Cardiac fibroblast (primary cell): ENCODE data around the gene USH1G.

Source experiments
- DNase-seq, 2 donors: peaks; one replicate each; pipeline versions ENCODE4 v3.0.0 to v3.0.0-alpha.2; 2010; ENCODE audit warnings: low read depth in 2 of 2
- H3K4me3 ChIP-seq, 2 donors: replicated peaks in 1 of 2; 1 replicate in 1 of 2; 2 replicates in 1 of 2; pipeline ENCODE4 v1.5.1; 2011; ENCODE audit warnings: low read depth in 2 of 2, low read length in 2 of 2, mild to moderate bottlenecking in 2 of 2, moderate library complexity in 1 of 2
- CTCF ChIP-seq: IDR thresholded peaks from one replicate; pipeline ENCODE4 v1.5.1; 2011; ENCODE audit warnings: low read depth, mild to moderate bottlenecking, low read length, inconsistent platforms

The USH1G gene

GRCh38 chr17:74937064-74938051 lies 14.3 kb upstream of the USH1G start:
- TF ChIP-seq CTCF = no peak
- no peak overlapping the region for H3K4me3 ChIP-seq
- no peak for DNase-seq

GRCh38 chr17:74936470-74936799 lies 13.4 kb upstream of the USH1G start:
- no peak for DNase-seq
- TF ChIP-seq CTCF = no peak
- no peak overlapping the region for H3K4me3 ChIP-seq

GRCh38 chr17:74935585-74936469 lies 12.8 kb upstream of the USH1G start, which contains the start of gene OTOP3:
OTOP3 (plus strand) TSS chr17:74935898; CDS start chr17:74935922, 24 bp downstream.
- no peak within 1 kb of the TSS for H3K4me3 ChIP-seq
- no peak for TF ChIP-seq CTCF
- no peak for DNase-seq

- DNase-seq = no peak
- TF ChIP-seq CTCF = no peak
- no peak overlapping the region for H3K4me3 ChIP-seq
Observed at GRCh38 chr17:74935048-74935447, 12.0 kb upstream of the USH1G start.

- no peak for DNase-seq
- no peak for TF ChIP-seq CTCF
- no peak overlapping the region for H3K4me3 ChIP-seq
Observed at GRCh38 chr17:74930535-74931036, 7.5 kb upstream of the USH1G start.

- no peak for DNase-seq
Observed at GRCh38 chr17:74928786-74929185, 5.7 kb upstream of the USH1G start.

More at GRCh38 chr17:74928786-74929185, 5.7 kb upstream of the USH1G start:
- no peak overlapping the region for H3K4me3 ChIP-seq
- TF ChIP-seq CTCF = no peak
